ENCODE measurements around the gene MORC2. TPM values are rescaled to one million over a fixed set of nuclear protein-coding genes. Genes with fewer than 3 reads are reported as not detected.

Gene MORC2
- total and polyA plus RNA-seq, 9 of the 15 experiments (the other 6 are each of a cell fraction or from before 2014, with no cell fraction given): 3.3 to 34.7 (median 16.7) TPM

- no TSS peak for BruUV-seq (replicated peaks)
- intact Hi-C loops (cut with micrococcal nuclease) (no loop called here), in situ Hi-C loops (cut with MboI) (no loop called here)
- Histone ChIP-seq H3K9ac (ENCODE audit: insufficient read depth in 1 of 2, low read depth in 2 of 2, low read length in 2 of 2) (no peak overlapping the region), H2AFZ (ENCODE audit: low read depth, low read length) (no peak overlapping the region), H3K27me3 (ENCODE audit: control insufficient read depth in 2 of 2, insufficient read depth in 2 of 2, low read length in 2 of 2) (no peaks in the 10 kb centered on the region), H3K9me1 (ENCODE audit: control insufficient read depth, insufficient read depth, low read length) (no peaks in the 10 kb centered on the region), H3K9me3 (replicated peaks; ENCODE audit: control insufficient read depth, insufficient read depth, low read depth, low read length) (no peaks in the 10 kb centered on the region), H3K36me3 (ENCODE audit: control insufficient read depth, insufficient read depth, low read length) (peaks cover 81% of the 10 kb centered on the region; the same call in 2 of the 3 replicates), H3K4me1 (replicated peaks in 1 of 2; ENCODE audit: control insufficient read depth in 2 of 2, insufficient read depth in 2 of 2, low read length in 2 of 2) (peaks cover 0 to 12% of the 10 kb centered on the region in 2 experiments; a peak in 1 of 5 replicates), H3K27ac (ENCODE audit: extremely low read depth, low read depth, low read length) (no peak overlapping the region), H3K4me2 (ENCODE audit: insufficient read depth, low read length) (no peak overlapping the region), H3K79me2 (ENCODE audit: control insufficient read depth, insufficient read depth, low read length) (no peaks in the 10 kb centered on the region), H3K4me3 (no peak overlapping the region), H4K20me1 (replicated peaks; ENCODE audit: control insufficient read depth, insufficient read depth, low read length) (no peaks in the 10 kb centered on the region)
- POLR2A ChIA-PET: interaction anchor here (1.4 kb wide), 1 partner anchor 10 kb away, joined by 4 read pairs; no protein-coding TSS in a partner anchor
- ATAC-seq (no peak), FAIRE-seq (no peak), DNase-seq (ENCODE audit: extremely low read depth in 1 of 4, low spot score in 3 of 4) (no peak)
- WGBS (ENCODE audit: insufficient coverage, low coverage, missing lambda C conversion rate): 88% methylated on average over 4 of the region's 8 CpGs
- CTCF ChIA-PET (ENCODE audit: low intra/inter-chr PET ratio): no interaction called here
- TF ChIP-seq RBBP5 (IDR thresholded peaks at IDR 0.05; ENCODE audit: borderline replicate concordance, insufficient read depth, low read length, poor library complexity, severe bottlenecking) (no peak), CREB5 (CRISPR knock-in tag; IDR thresholded peaks at IDR 0.05) (no peak), SMARCB1 (IDR thresholded peaks at IDR 0.05; ENCODE audit: insufficient read length, low read depth) (no peak), NR2C1 (IDR thresholded peaks at IDR 0.05) (no peak), NR2C1 (tag; IDR thresholded peaks at IDR 0.05) (no peak), KAT2B (IDR thresholded peaks at IDR 0.05; ENCODE audit: low read depth, low read length) (no peak), ADNP (tag; IDR thresholded peaks at IDR 0.05) (no peak)
Observed at GRCh38 chr22:30891443-30891755, 77.2 kb downstream of the MORC2 start.

Data from K562 (cell line).